ENCODE results near the gene KRTAP9-4. TPM values are rescaled to one million over a fixed set of nuclear protein-coding genes. Genes with fewer than 3 reads are reported as not detected.
A peak's percentile ranks its signal among the peaks of the same experiment; 100 is the strongest.
"Not testable (repeated sequence)": the region's sequence is repeated elsewhere in the genome, so short reads cannot be mapped to it uniquely, and the experiment has no call there.

KRTAP9-4 gene
- not detected in 2 replicates for total RNA-seq (2021)
- long read RNA-seq, result 0 reads

GRCh38 chr17:41249637-41250240 lies at the start of gene KRTAP9-4:
Gene KRTAP9-4 (plus strand): TSS chr17:41249687. CDS start chr17:41249721, 34 bp downstream.
- H3K4ac ChIP-seq (ENCODE audit: low read depth, low read length); H3K4me1 ChIP-seq (ENCODE audit: insufficient read depth, low read length); H3K79me2 ChIP-seq (ENCODE audit: insufficient read depth, low read length); H3K9ac ChIP-seq (ENCODE audit: extremely low read depth, insufficient read length, low read length); H3K18ac ChIP-seq (ENCODE audit: insufficient read length, low read depth, low read length); H4K8ac ChIP-seq (replicated peaks; ENCODE audit: insufficient read length, low read depth, low read length); H3K9me3 Mint-ChIP-seq; DNase-seq; H3K23me2 ChIP-seq (ENCODE audit: insufficient read length, low read depth, low read length, poor library complexity, severe bottlenecking); H2AFZ ChIP-seq (ENCODE audit: low read length); H4K91ac ChIP-seq (ENCODE audit: insufficient read length, low read depth, low read length); H2AK5ac ChIP-seq (ENCODE audit: insufficient read length, low read length); H2BK5ac ChIP-seq (ENCODE audit: insufficient read length, low read length); H3T11ph ChIP-seq (ENCODE audit: low read length); H3K23ac ChIP-seq (ENCODE audit: insufficient read length, low read depth, low read length); H3K79me1 ChIP-seq (ENCODE audit: insufficient read depth, low read depth, low read length, poor library complexity, severe bottlenecking); H3K36me3 Mint-ChIP-seq (ENCODE audit: insufficient read depth in 1 of 3, low read depth in 3 of 3); H2BK15ac ChIP-seq (ENCODE audit: low read depth, low read length); H2BK20ac ChIP-seq (ENCODE audit: low read depth, low read length, poor library complexity, severe bottlenecking); H3K14ac ChIP-seq (ENCODE audit: insufficient read depth, low read length); H3K27me3 ChIP-seq (ENCODE audit: insufficient read depth, low read length); H4K20me1 ChIP-seq (ENCODE audit: control insufficient read depth, insufficient read depth, insufficient read length); H3K27ac ChIP-seq (ENCODE audit: insufficient read length, low read depth, low read length); H3K4me3 Mint-ChIP-seq; H2BK12ac ChIP-seq (ENCODE audit: insufficient read length, low read depth, low read length); H2BK120ac ChIP-seq (ENCODE audit: low read depth, low read length, poor library complexity, severe bottlenecking); H4K5ac ChIP-seq (ENCODE audit: insufficient read length, low read depth, low read length); H3K56ac ChIP-seq (ENCODE audit: insufficient read length, low read depth, low read length); H3K9me3 ChIP-seq (ENCODE audit: control insufficient read depth, low read depth, low read length); H3K4me2 ChIP-seq (ENCODE audit: insufficient read depth, insufficient read length, low read length): not testable (repeated sequence)
- WGBS (ENCODE audit: extremely low coverage, insufficient read length, low lambda C conversion rate), result no CpG with 5 or more reads among the region's 2 CpGs
- Mint-ChIP-seq H3K27me3 (ENCODE audit: low read depth) (peaks cover 18% of the 10 kb centered on the region), H3K4me1 (peaks cover 9 to 12% of the 10 kb centered on the region in 2 experiments), H3K27ac (peak within 1 kb of the TSS in 1 of 3 experiments; percentile 72; a peak in 1 of 7 replicates)

Measured in H9 (cell line).